Right lobe of liver (tissue), 4 donors: Measurements from ENCODE around the gene WSCD2.

Experiments used
- CTCF ChIP-seq, 4 donors: fragments of 200-600 bp in 3 of 4; fragments of 450-650 bp in 1 of 4; IDR thresholded peaks; one replicate each; pipeline versions ENCODE4 v1.5.1 to v1.8.0; 2016 to 2022; ENCODE audit warnings: antibody characterized with exemption in 4 of 4, mild to moderate bottlenecking in 2 of 4
- POLR2A ChIP-seq: fragments of 450-650 bp; IDR thresholded peaks from one replicate; pipeline ENCODE4 v1.6.1; 2017; ENCODE audit warnings: antibody characterized with exemption, mild to moderate bottlenecking
- donor health status: DM: no; HTN: no; CAD: no.
- donor health status: DM: no; HTN: no; CAD: no.
- donor health status: DM: no; HTN: yes; CAD: no.

DNA sequence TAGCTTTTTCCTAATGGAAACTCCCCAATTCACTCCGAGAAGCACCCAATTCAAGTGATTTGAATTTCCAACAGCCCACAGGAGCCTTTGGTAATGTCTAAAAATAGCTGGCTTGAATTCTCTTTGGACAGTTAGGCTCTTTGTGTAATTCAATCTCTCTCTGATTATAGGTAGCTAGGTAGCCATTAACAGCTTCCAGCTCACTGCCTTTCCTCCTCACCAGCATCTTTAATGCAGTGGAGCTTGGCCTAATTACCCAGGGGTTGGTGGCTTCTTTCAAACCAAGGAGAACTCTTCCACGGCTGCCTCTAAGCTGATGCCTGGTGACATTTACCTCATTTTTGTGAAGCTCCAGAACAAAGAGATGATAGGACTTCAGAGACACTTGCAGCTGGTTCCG lies 86.4 kb downstream of the WSCD2 start:
- TF ChIP-seq POLR2A (no peak), CTCF (IDR thresholded peaks at IDR 0.05) (no peak)
